GM18867 (cell line): ENCODE data around the gene MTRFR.
"Not testable (repeated sequence)": the region's sequence is repeated elsewhere in the genome, so short reads cannot be mapped to it uniquely, and the experiment has no call there.

Experiments
- ATAC-seq: cut with Tn5 transposase; IDR thresholded peaks from one replicate; pipeline ENCODE4 v1.9.1; 2021; ENCODE audit warnings: mild to moderate bottlenecking, moderate library complexity; ENCODE audit not compliant: unreplicated experiment

The MTRFR gene

GRCh38 chr12:123232807-123233504 lies at the start of gene MTRFR, which contains the start of gene MPHOSPH9:
TSS of gene MTRFR (plus strand) at chr12:123233436. CDS start at chr12:123253675, 20,239 bp downstream.
TSS of gene MPHOSPH9 (minus strand) at chr12:123233141. CDS start at chr12:123230364, 2,777 bp downstream.
- peak; percentile 81 for ATAC-seq

- ATAC-seq: no peak
Observed at GRCh38 chr12:123187637-123188036, 45.6 kb upstream of the MTRFR start.

GRCh38 chr12:123199936-123200335 lies 33.3 kb upstream of the MTRFR start:
- no peak for ATAC-seq

GRCh38 chr12:123200414-123200813 lies 32.8 kb upstream of the MTRFR start:
- no peak for ATAC-seq

- ATAC-seq: not testable (repeated sequence)
Observed at GRCh38 chr12:123206794-123207193, 26.4 kb upstream of the MTRFR start.

- not testable (repeated sequence) for ATAC-seq
Observed at GRCh38 chr12:123207815-123208214, 25.4 kb upstream of the MTRFR start.

- ATAC-seq: no peak
Observed at GRCh38 chr12:123223241-123223668, 10.0 kb upstream of the MTRFR start.

GRCh38 chr12:123225443-123225842 lies 7.8 kb upstream of the MTRFR start:
- no peak for ATAC-seq

GRCh38 chr12:123227581-123228258 lies 5.5 kb upstream of the MTRFR start:
- no peak for ATAC-seq

GRCh38 chr12:123229051-123229450 lies 4.2 kb upstream of the MTRFR start:
- no peak for ATAC-seq

- no peak for ATAC-seq
Observed at GRCh38 chr12:123231931-123232330, 1.3 kb upstream of the MTRFR start.

GRCh38 chr12:123232472-123232806 lies 797 bp upstream of the MTRFR start:
- ATAC-seq: no peak

GRCh38 chr12:123233505-123234308 lies 471 bp downstream of the MTRFR start:
- peak; percentile 19 for ATAC-seq

- ATAC-seq: no peak
Observed at GRCh38 chr12:123237646-123238329, 4.6 kb downstream of the MTRFR start.

GRCh38 chr12:123238330-123238682 lies 5.1 kb downstream of the MTRFR start:
- no peak for ATAC-seq

- no peak for ATAC-seq
Observed at GRCh38 chr12:123238961-123239360, 5.7 kb downstream of the MTRFR start.

GRCh38 chr12:123242116-123242904 lies 9.1 kb downstream of the MTRFR start:
- no peak for ATAC-seq

GRCh38 chr12:123243671-123244262 lies 10.5 kb downstream of the MTRFR start:
- no peak for ATAC-seq

- ATAC-seq: no peak
Observed at GRCh38 chr12:123245678-123246077, 12.4 kb downstream of the MTRFR start.

- not testable (repeated sequence) for ATAC-seq
Observed at GRCh38 chr12:123248129-123248528, 14.9 kb downstream of the MTRFR start.
